Hematopoietic multipotent progenitor cell treated with erythropoietin and hydrocortisone succinate and interleukin-3 and kit ligand, for 8 days (in vitro differentiated cells): ENCODE data around the gene ITIH5.

Experiments
- DNase-seq: peaks from one replicate; pipeline ENCODE4 v3.0.0-alpha.2; 2015

Gene ITIH5

GRCh38 chr10:7625836-7626235 is 40.9 kb downstream of the ITIH5 start:
- DNase-seq, result no peak

DNA sequence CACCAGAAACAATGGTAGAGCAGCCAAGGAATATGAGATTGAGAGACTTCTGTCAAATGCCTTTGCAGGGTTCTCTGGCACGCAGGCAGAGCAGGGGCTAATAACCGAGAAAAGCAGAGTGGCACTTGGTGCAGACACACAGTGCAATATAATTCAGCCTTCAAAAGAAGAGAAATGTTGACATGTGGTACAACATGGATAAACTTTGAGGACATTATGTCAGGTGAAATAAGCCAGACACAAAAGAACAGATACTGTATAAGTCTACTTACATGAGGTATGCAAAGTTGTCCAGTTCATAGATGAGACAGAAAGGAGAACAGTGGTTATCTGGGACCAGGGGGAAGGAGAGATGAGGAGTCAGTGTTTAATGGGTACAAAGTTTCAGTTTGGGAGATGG is 41.8 kb downstream of the ITIH5 start:
- no peak for DNase-seq

DNA sequence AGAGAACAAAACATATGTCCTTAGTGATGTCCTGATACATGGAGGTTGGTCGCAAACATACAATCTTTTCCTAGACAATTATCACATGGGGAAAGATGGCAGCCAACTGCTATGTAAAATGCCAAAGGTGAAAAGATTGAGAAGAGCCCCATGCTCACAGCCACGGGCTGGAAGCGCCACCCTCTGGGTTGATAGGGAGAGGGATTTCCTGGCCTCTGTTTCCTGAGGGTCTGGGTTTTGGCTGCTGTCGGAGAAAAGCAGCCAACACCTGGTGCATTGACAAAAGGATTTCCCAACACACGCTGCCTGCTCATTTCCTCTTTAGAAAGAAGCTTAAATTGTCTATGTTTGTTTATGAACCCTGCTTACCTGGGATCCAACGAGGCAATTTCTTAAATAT is 43.8 kb downstream of the ITIH5 start:
- DNase-seq, result no peak

- no peak for DNase-seq
These were observed 48.3 kb downstream of the ITIH5 start for GRCh38 chr10:7618461-7618860.

DNA sequence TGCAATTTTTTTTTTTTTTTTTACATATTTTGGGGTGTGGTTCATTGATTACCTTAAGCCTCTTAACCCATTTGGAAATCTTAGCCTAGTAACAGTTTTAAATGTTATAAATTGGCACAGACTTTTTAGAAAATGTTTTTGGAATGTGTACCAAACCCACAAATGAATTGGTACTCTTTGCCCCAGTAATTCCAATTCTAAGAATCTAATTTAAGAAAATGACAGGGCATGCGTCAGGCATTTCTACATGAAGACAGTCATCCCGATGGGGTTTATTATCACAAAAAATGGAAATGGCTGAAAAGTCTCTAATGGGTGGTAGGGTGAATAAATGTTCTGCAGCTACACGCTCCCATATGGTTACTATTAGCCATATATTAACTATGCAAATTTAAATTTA is 54.9 kb downstream of the ITIH5 start:
- DNase-seq, result no peak

DNA sequence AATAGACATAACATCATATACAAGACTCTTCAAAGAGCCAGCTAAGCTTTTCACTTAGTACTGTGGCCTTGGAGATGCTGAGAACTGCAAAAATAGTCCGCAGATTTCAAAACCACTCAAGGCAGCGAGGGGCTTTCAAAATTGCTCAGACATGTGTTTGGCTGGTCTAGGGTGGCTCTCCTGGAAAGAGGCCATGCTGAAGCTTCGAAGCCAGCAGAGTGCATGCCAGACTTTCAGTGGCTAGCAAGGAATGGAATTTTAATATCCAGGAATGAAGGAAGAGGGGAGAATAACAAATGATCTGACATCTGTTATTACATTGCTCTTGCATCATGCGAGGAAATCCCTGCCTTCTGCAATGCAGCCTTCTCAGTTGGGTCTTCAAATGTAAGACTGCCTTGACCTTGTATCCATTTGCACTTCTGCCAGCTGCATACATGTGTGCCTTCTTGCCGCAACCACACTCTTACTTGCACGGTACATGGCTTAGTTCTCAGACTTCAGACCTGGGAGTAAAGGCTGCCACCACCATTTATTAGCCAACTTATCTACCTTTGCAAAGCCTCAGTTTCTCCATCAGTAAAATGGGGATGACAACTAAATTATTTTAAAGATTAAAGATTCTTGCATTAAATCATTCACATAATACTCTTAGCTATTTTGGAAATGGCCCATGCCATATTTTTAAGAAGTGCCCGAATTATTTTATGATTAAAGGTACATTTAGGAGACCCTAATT is 55.9 kb downstream of the ITIH5 start:
- no peak for DNase-seq

DNA sequence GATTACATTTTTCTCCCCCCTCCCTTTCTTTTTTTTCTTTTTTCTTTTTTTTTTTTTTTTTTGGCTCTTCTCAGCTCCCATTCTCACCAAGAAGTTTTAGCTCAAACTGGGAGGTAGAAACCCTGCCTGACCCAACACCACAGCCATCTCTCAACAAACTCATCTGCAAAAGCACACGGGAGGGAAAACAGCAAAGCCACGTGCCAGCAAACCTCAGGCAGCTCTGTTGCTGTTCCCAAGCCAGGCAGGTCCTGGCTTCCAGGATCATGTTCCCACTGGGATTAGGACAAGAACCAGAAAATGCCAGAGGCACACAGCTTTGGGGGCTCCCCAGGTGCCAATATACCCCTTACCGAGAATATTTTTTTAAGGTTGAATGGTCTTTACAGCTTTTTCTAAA is 56.7 kb downstream of the ITIH5 start:
- DNase-seq, result no peak

GRCh38 chr10:7609556-7609955 is 57.2 kb downstream of the ITIH5 start:
- DNase-seq, result no peak

- DNase-seq, result no peak
These were observed 58.8 kb downstream of the ITIH5 start for GRCh38 chr10:7608001-7608400.

DNA sequence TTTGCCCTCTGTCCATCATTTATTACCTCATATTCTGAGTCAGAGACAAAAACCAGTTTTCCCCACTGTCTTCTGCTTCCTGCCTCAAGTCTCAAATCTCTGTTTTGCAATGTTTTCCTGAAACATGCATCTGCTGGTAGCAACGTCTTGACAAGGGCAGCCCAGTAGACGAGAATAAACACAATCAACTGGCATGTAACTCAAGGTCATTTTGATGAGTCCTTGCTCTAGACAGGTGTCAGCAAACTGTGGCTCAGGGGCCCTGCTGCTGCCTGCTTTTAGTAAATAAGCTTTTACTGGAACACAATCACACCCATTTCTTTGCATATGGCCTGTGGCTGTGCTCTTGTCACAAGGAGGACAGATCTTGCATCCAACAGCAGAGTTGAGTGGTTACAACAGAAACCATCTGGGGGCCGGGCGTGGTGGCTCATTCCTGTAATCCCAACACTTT is 59.8 kb downstream of the ITIH5 start:
- DNase-seq, result no peak

DNA sequence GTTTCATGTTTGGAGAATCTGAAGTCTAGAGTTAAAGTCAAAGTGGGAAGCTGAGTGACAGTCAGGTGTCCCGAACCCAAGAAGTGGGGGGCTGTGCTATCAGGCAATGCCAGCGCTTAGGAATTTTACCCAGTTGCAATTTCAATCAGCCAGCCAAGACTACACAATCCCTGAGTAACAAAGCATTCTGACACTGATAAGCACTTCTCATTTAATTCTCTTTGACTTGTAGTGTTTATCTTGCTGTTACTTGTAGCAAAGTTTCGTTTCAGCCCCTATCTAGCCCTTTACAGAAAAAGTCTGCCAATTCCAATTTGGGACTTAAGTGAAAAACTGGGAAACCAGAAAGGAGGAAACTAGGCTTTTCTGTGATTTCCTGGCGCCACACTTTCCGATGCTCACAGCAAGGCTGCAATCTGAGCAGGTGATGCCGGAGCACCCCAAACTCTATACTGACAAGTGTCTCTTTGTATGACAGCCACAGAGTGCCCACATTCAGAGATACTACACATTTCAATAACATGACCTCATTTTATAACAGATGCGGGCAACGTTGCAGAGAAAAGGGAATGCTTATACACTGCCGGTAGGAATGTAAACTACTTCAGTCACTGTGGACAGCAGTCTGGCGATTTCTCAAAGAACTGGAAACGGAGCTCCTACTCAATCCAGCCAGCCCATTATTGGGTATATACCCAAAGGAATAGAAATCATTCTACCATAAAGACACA is 61.0 kb downstream of the ITIH5 start:
- no peak for DNase-seq

DNA sequence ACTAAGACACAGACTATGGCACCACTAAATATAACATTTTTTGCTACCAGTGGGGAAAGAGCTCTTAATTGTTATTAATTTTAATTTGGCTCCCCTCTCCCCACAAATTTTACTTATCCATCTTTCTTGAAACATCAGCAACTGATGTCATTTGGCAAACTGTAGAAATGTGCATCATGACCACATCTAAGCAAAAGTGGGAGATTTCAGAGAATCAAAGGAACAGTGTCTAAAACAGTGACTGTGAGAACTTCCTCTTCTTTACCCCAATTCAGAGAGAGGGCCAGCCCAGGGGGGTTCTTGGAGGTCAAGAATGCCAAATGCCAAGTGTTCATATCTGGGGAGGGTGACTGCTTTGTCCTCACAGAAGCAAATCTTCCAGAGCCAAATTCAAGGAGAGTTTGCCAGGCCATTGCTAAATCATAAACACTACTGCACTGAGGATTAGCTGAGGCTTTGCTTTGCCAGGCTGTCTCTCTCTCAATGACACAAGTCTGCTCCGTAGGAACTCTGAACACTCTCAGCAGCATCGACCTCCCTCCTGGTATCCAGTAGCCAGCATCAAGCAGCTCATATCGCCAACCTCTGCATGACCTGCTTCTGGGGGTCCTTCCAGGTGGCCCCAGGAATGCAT is 65.6 kb downstream of the ITIH5 start:
- no peak for DNase-seq

GRCh38 chr10:7598771-7599170 is 68.0 kb downstream of the ITIH5 start:
- no peak for DNase-seq

- no peak for DNase-seq
These were observed 70.4 kb downstream of the ITIH5 start for GRCh38 chr10:7596356-7596755.

- no peak for DNase-seq
These were observed 72.9 kb downstream of the ITIH5 start for GRCh38 chr10:7593905-7594304.

DNA sequence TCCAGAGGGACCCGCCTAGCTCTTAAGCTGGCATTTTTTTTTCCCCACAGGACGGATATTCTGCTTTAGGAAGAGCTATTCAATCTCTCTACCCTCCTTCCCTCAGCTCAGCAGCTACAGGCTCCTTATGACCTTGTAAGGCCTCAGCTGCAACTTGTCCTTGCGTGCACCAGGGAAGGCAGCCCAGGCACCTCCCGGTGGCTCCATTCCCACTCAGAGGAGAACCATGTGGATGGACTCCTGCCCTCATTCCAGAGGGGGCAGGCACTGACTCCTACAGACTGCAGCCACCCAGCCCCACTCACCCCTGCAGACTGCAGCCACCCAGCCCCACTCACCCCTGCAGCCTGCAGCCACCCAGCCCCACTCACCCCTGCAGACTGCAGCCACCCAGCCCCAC is 73.7 kb downstream of the ITIH5 start:
- no peak for DNase-seq

DNA sequence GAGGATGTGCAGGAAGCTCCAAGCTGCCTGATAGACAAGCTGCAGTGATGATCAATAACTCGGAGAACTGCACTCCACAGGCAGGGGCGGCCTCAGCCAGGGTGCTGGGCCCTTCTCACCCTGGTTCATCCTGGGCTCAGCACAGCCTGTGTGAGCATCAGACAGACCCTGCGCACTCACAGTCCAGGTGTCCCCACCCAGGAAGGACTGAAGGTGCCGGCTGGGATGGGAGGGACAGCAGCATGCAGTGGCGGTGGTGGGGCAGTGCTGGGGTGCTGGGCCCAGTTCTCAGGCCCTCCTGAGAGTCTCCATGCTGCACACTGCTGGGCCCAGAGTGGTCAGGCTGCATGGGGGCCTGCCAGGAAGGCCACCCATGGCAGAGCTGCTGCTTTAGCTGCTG is 74.1 kb downstream of the ITIH5 start:
- DNase-seq, result no peak

DNA sequence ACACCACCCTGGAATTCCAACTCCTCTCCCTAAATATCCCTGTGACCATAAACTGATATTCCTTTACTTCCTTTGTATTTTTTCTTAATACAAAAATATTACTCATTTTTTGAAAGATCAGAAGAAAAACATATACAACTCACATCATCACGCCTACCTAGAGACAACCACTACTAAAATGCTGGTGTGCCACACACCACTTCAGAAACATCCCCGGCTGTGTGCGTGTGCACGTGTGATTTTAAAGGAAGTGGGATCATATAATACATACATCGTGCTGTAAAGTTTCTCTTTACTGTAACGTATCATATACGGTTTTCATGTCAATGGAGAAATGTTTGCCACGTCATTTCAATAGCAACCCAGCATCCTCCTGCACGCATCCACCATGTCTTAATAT is 76.5 kb downstream of the ITIH5 start:
- DNase-seq, result no peak

DNA sequence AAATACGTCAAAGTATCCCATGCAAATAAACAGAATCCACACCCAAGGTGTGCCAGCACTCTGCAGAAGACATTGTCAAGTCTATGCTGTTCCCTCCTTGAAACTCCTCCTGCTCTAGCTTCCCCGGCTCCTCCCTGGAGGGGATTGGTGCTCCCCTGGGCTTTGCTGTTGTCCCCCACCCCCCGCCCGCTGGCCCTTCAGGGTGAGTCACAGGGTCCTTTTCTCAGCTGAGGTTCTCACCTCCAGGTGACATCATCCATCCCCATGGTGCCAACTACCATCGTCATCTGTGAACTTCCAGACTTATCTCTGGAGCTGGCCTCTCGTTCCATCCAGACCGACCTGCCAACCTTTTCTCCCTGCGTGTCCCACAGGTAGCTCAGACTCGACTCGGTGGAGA is 77.0 kb downstream of the ITIH5 start:
- DNase-seq, result no peak

- no peak for DNase-seq
These were observed 78.9 kb downstream of the ITIH5 start for GRCh38 chr10:7587865-7588188.

- DNase-seq, result no peak
These were observed 79.5 kb downstream of the ITIH5 start for GRCh38 chr10:7587168-7587864.

GRCh38 chr10:7585228-7585627 is 81.5 kb downstream of the ITIH5 start:
- DNase-seq, result no peak

DNA sequence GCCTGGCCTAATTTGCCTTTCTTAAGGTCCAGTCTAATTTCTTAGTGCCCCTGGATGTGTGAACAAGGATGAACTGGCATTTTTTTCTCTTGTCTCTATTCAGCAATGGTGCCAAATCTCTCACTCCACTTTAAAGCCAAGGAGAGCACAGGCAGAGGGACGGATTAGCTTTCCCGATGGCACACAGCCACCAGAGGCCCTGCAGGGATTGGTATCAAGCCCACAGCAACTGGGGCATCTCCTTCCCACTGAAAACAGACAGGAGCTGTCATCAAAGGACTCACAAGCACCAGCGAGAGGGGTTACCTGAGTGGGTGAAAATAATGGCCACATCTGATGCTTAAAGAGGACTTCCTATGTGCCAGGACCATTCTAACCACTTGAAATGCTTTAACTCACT is 83.1 kb downstream of the ITIH5 start:
- DNase-seq, result no peak

DNA sequence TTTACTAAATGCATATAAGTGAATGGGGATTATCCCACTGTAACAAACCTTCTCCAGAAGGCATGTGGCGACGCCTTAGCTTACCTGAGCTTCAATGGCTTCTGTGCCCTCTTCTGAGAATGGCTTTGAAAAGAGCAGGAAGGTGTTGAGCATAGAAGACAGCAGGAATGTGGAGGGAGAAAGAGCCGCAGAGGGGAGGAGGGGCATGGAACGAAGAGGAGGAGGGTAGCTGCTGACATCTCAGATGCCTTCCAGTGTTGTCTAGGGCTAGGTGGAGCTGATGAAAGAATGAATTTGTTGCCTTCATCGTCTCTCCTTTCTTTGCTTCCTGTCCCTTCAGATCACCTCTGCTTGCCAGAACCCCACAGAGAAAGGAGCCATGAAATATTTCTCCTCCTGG is 86.2 kb downstream of the ITIH5 start:
- DNase-seq, result no peak
